Activated T-cell treated with anti-CD3 and anti-CD28 coated beads, Interleukin-2, amount 50 U/mL, for 24 hours (primary cell): Measurements from ENCODE around the gene STRBP.
"Not testable (repeated sequence)": the region's sequence is repeated elsewhere in the genome, so short reads cannot be mapped to it uniquely, and the experiment has no call there.

Source experiments
- DNase-seq: peaks from one replicate; pipeline ENCODE4 v3.0.0-alpha.2; 2020
- H3K27ac Mint-ChIP-seq: 2 replicates; pipeline ENCODE4 v1.8.0; 2020; ENCODE audit warnings: mild to moderate bottlenecking, mixed read lengths
- H3K27me3 Mint-ChIP-seq: 2 replicates; pipeline ENCODE4 v1.8.0; 2020; ENCODE audit warnings: mixed read lengths
- H3K36me3 Mint-ChIP-seq: 2 replicates; pipeline ENCODE4 v1.8.0; 2020; ENCODE audit warnings: low read depth, mixed read lengths
- H3K4me1 Mint-ChIP-seq: 2 replicates; pipeline ENCODE4 v1.8.0; 2020; ENCODE audit warnings: low read depth, mixed read lengths
- H3K4me3 Mint-ChIP-seq: 2 replicates; pipeline ENCODE4 v1.8.0; 2020; ENCODE audit warnings: mild to moderate bottlenecking, moderate library complexity, mixed read lengths
- H3K9me3 Mint-ChIP-seq: 2 replicates; pipeline ENCODE4 v1.8.0; 2020; ENCODE audit warnings: mixed read lengths

The STRBP gene

GRCh38 chr9:123216251-123216797, 52.1 kb downstream of the STRBP start:
- H3K27ac Mint-ChIP-seq, result no peak overlapping the region
- no peaks in the 10 kb centered on the region for H3K27me3 Mint-ChIP-seq
- peaks cover 2% of the 10 kb centered on the region for H3K36me3 Mint-ChIP-seq
- H3K4me3 Mint-ChIP-seq, result no peak overlapping the region
- H3K9me3 Mint-ChIP-seq, result no peaks in the 10 kb centered on the region
- DNase-seq, result no peak
- peaks cover 26% of the 10 kb centered on the region for H3K4me1 Mint-ChIP-seq

GRCh38 chr9:123211081-123211480, 57.3 kb downstream of the STRBP start:
- DNase-seq, result no peak
- Mint-ChIP-seq H3K4me3 (no peak overlapping the region), H3K36me3 (no peaks in the 10 kb centered on the region), H3K27ac (no peak overlapping the region), H3K27me3 (no peaks in the 10 kb centered on the region), H3K9me3 (no peaks in the 10 kb centered on the region), H3K4me1 (peaks cover 4% of the 10 kb centered on the region)

- Mint-ChIP-seq H3K9me3 (no peaks in the 10 kb centered on the region), H3K27me3 (no peaks in the 10 kb centered on the region), H3K27ac (no peak overlapping the region), H3K4me1 (no peaks in the 10 kb centered on the region), H3K4me3 (no peak overlapping the region), H3K36me3 (no peaks in the 10 kb centered on the region)
- no peak for DNase-seq
These were observed 59.7 kb downstream of the STRBP start for GRCh38 chr9:123208626-123209174.

GRCh38 chr9:123206065-123206464, 62.3 kb downstream of the STRBP start:
- Mint-ChIP-seq H3K36me3 (peaks cover 3% of the 10 kb centered on the region), H3K9me3 (no peaks in the 10 kb centered on the region), H3K4me3 (no peak overlapping the region), H3K27me3 (no peaks in the 10 kb centered on the region), H3K27ac (no peak overlapping the region), H3K4me1 (no peaks in the 10 kb centered on the region)
- no peak for DNase-seq

DNA sequence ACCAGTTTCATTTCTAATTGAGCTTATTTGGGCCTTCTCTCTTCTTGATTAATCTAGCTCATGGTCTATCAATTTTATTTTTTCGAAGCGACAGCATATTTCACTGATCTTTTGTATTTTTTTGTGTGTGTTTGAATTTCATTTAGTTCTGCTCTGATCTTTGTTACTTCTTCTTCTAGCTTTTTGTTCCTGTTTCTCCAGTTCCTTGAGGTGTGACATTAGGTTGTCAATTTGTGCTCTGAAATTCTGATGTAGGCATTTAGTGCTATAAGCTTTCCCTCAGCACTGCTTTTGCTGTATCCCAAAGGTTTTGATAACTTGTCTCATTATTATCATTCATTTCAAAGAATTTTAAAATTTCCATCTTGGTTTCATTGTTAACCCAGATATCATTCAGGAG, 67.3 kb downstream of the STRBP start:
- Mint-ChIP-seq H3K4me3 (no peak overlapping the region), H3K9me3 (no peaks in the 10 kb centered on the region), H3K27ac (no peak overlapping the region), H3K27me3 (no peaks in the 10 kb centered on the region), H3K4me1 (no peaks in the 10 kb centered on the region), H3K36me3 (peaks cover 3% of the 10 kb centered on the region)
- no peak for DNase-seq

GRCh38 chr9:123200469-123200868, 67.9 kb downstream of the STRBP start:
- not testable (repeated sequence) for H3K4me3 Mint-ChIP-seq, H3K27me3 Mint-ChIP-seq, H3K9me3 Mint-ChIP-seq, H3K27ac Mint-ChIP-seq, DNase-seq, H3K36me3 Mint-ChIP-seq, H3K4me1 Mint-ChIP-seq

DNA sequence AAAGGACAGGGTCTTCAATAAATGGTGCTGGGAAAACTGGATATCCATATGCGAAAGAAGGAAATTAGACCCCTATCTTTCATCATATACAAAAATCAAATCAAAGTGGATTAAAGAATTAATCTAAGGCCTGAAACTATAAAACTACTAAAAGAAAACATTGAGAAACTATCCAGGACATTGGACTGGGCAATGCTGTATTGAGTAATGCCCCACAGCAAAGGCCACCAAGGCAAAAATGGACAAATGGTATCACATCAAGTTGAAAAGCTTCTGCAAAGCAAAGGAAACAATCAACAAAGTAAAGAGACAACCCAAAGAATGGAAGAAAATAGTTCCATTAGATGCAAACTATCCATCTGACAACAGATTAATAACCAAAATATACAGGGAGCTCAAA, 72.3 kb downstream of the STRBP start:
- Mint-ChIP-seq H3K27ac (no peak overlapping the region), H3K36me3 (no peaks in the 10 kb centered on the region), H3K27me3 (no peaks in the 10 kb centered on the region), H3K4me1 (no peaks in the 10 kb centered on the region), H3K4me3 (no peak overlapping the region), H3K9me3 (no peaks in the 10 kb centered on the region)
- DNase-seq, result no peak

GRCh38 chr9:123194023-123194422, 74.4 kb downstream of the STRBP start:
- Mint-ChIP-seq H3K27ac (no peak overlapping the region), H3K27me3 (no peaks in the 10 kb centered on the region), H3K4me1 (no peaks in the 10 kb centered on the region), H3K36me3 (peaks cover 4% of the 10 kb centered on the region), H3K4me3 (no peak overlapping the region), H3K9me3 (no peaks in the 10 kb centered on the region)
- no peak for DNase-seq

- Mint-ChIP-seq H3K4me3 (no peak overlapping the region), H3K27ac (no peak overlapping the region)
These were observed 76.7 kb downstream of the STRBP start for GRCh38 chr9:123191680-123192079.

GRCh38 chr9:123191260-123191659, 77.1 kb downstream of the STRBP start:
- no peak overlapping the region for H3K4me3 Mint-ChIP-seq
- no peak overlapping the region for H3K27ac Mint-ChIP-seq
- no peaks in the 10 kb centered on the region for H3K27me3 Mint-ChIP-seq

More at GRCh38 chr9:123191680-123192079, 76.7 kb downstream of the STRBP start:
- Mint-ChIP-seq H3K36me3 (peaks cover 8% of the 10 kb centered on the region), H3K9me3 (peaks cover 3% of the 10 kb centered on the region), H3K4me1 (peaks cover 3% of the 10 kb centered on the region), H3K27me3 (no peaks in the 10 kb centered on the region)
- DNase-seq, result no peak

GRCh38 chr9:123187131-123187530, 81.3 kb downstream of the STRBP start:
- no peaks in the 10 kb centered on the region for H3K27me3 Mint-ChIP-seq
- no peak overlapping the region for H3K27ac Mint-ChIP-seq
- peaks cover 3% of the 10 kb centered on the region for H3K9me3 Mint-ChIP-seq
- peaks cover 24% of the 10 kb centered on the region for H3K36me3 Mint-ChIP-seq
- no peak for DNase-seq
- no peak overlapping the region for H3K4me3 Mint-ChIP-seq
- H3K4me1 Mint-ChIP-seq, result peaks cover 3% of the 10 kb centered on the region

More at GRCh38 chr9:123191260-123191659, 77.1 kb downstream of the STRBP start:
- H3K9me3 Mint-ChIP-seq, result peaks cover 3% of the 10 kb centered on the region
- peaks cover 8% of the 10 kb centered on the region for H3K36me3 Mint-ChIP-seq
- no peak for DNase-seq
- peaks cover 3% of the 10 kb centered on the region for H3K4me1 Mint-ChIP-seq

DNA sequence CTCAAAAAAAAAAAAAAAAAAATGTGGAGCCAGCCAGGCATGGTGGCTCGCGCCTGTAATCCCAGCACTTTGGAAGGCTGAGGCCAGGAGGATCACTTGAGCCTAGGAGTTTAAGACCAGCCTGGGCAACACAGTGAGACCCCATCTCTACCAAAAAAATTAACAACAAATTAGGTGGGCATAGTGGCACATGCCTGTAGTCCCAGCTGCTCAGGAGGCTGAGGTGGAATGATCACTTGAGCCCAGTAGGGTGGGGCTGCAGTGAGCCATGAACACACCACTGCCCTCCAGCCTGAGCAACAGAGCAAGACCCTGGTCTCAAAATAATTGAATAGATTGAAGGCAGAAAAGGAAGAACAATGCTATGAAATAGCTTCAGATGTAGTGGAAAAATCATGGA, 82.4 kb downstream of the STRBP start:
- H3K4me1 Mint-ChIP-seq, H3K9me3 Mint-ChIP-seq: not testable (repeated sequence)

GRCh38 chr9:123176949-123177348, 91.4 kb downstream of the STRBP start:
- Mint-ChIP-seq H3K4me1 (peaks cover 4% of the 10 kb centered on the region), H3K27me3 (no peaks in the 10 kb centered on the region), H3K27ac (no peak overlapping the region), H3K9me3 (no peaks in the 10 kb centered on the region), H3K4me3 (no peak overlapping the region), H3K36me3 (peaks cover 43% of the 10 kb centered on the region)
- DNase-seq, result no peak

More for the DNA sequence above, 82.4 kb downstream of the STRBP start:
- H3K27ac Mint-ChIP-seq, DNase-seq, H3K27me3 Mint-ChIP-seq, H3K4me3 Mint-ChIP-seq: not testable (repeated sequence)
- H3K36me3 Mint-ChIP-seq, result peaks cover 28% of the 10 kb centered on the region

DNA sequence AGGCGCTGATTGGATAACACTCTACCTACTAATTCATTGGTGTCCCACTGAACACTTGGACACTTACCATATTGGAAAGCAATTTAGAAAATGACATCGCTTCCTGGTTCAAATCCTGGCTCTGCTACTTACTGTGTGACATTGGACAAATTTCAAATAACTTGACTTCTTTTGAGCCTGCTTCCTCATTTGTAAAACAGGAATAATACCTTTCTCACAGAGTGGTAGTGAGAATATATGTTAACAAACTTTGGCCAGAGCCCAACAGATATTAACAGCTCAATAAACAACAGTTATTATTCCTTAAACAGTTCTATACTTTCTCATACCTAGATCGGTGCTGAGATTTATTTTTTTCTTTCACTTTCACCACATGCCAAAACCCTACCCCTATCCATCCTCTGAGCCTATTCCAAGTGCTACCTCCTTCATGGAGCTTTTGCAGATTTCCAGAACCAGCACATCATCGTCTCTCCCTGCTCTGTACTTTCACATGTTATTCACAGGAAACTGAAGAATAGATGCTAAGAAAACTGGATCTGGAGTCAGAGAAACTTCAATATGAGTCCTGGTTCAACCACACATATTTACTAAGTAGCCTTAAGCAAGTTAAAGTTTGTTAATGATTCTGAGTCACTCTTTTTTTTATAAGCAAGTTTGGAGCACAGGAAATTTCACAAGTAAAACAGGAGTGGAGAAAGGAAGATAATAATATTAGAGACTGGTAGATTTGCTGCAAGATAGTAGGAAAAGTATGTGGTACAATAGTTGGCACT, 92.3 kb downstream of the STRBP start:
- no peak overlapping the region for H3K27ac Mint-ChIP-seq
- H3K27me3 Mint-ChIP-seq, result no peaks in the 10 kb centered on the region
- H3K9me3 Mint-ChIP-seq, result no peaks in the 10 kb centered on the region
- H3K36me3 Mint-ChIP-seq, result peaks cover 47% of the 10 kb centered on the region
- H3K4me1 Mint-ChIP-seq, result peaks cover 4% of the 10 kb centered on the region
- no peak for DNase-seq
- H3K4me3 Mint-ChIP-seq, result no peak overlapping the region

GRCh38 chr9:123174887-123175518, 93.4 kb downstream of the STRBP start:
- Mint-ChIP-seq H3K4me3 (no peak overlapping the region), H3K9me3 (no peaks in the 10 kb centered on the region), H3K27me3 (no peaks in the 10 kb centered on the region), H3K4me1 (peaks cover 4% of the 10 kb centered on the region), H3K27ac (no peak overlapping the region), H3K36me3 (peaks cover 44% of the 10 kb centered on the region)
- DNase-seq, result no peak
